HepG2 (cell line): ENCODE results near the gene NFKB2. TPM values are rescaled to one million over a fixed set of nuclear protein-coding genes. Genes with fewer than 3 reads are reported as not detected.
A peak's percentile ranks its signal among the peaks of the same experiment; 100 is the strongest.

Experiments used
- ATAC-seq: fragments of 200-7000 bp; cut with Tn5 transposase; 3 replicates; pipeline ENCODE4 v1.9.1; 2020; ENCODE audit warnings: mild to moderate bottlenecking, moderate library complexity
- BruUV-seq: library from RNA; stranded (reverse); fragments of 400-500 nt; replicated peaks from 2 replicates; lab custom pipeline; 2021; lab: Mats Ljungman, UMichigan
- CTCF ChIA-PET: fragments of 300-600 bp; formaldehyde crosslinking; extraction: SDS; loops from one replicate; lab custom pipeline; 2021; ENCODE audit warnings: low total read pairs, inconsistent platforms, low intra/inter-chr PET ratio; lab: Yijun Ruan, JAX
- POLR2A ChIA-PET: fragments of 350-600 bp; sonication (Branson Sonifier 250); formaldehyde crosslinking; loops from one replicate; lab custom pipeline; 2020; ENCODE audit warnings: antibody characterized with exemption, inconsistent platforms; lab: Yijun Ruan, JAX
- DNase-seq: peaks from one replicate; pipeline ENCODE4 v3.0.0-alpha.2; 2015; ENCODE audit warnings: low spot score
- FAIRE-seq: peaks from 3 replicates; lab custom pipeline; 2011; peaks lifted over from hg19 to GRCh38; lab: Jason Lieb, UNC
- H2AFZ ChIP-seq: one replicate; pipeline ENCODE4 v1.6.1; 2011; ENCODE audit warnings: low read length, inconsistent platforms
- H3K27ac ChIP-seq: fragments of 300-600 bp; 3 replicates; pipeline ENCODE4 v1.8.0; 2011; ENCODE audit warnings: mixed run types, mild to moderate bottlenecking, mixed read lengths, low read length, inconsistent platforms; ENCODE audit not compliant: insufficient read depth; ENCODE audit errors: extremely low read length
- H3K27me3 ChIP-seq, 2 experiments: fragments of 200-600 bp in 1 of 2; 2 replicates in 1 of 2; 3 replicates in 1 of 2; pipeline versions ENCODE4 v1.6.0 to v1.8.0; 2011; ENCODE audit warnings: low read length in 2 of 2, mild to moderate bottlenecking in 2 of 2, moderate library complexity in 2 of 2, inconsistent platforms in 1 of 2; ENCODE audit not compliant: insufficient read depth in 2 of 2, control insufficient read depth in 1 of 2
- H3K36me3 ChIP-seq, 2 experiments: fragments of 200-600 bp in 1 of 2; replicated peaks in 1 of 2; 2 replicates in 1 of 2; 3 replicates in 1 of 2; pipeline versions ENCODE4 v1.5.1 to v1.8.0; 2011; ENCODE audit warnings: low read length in 2 of 2, inconsistent platforms in 1 of 2; ENCODE audit not compliant: insufficient read depth in 2 of 2, control insufficient read depth in 1 of 2
- H3K4me1 ChIP-seq: 2 replicates; pipeline ENCODE4 v1.5.1; 2012; ENCODE audit warnings: low read length, inconsistent platforms; ENCODE audit not compliant: insufficient read depth
- H3K4me2 ChIP-seq: 2 replicates; pipeline ENCODE4 v1.6.0; 2011; ENCODE audit warnings: low read depth, low read length, inconsistent platforms
- H3K4me3 ChIP-seq, 3 experiments: fragments of 200-600 bp in 1 of 3; sonication (generic), shearing (Covaris generic) in 1 of 3; replicated peaks in 1 of 3; 2 replicates each; pipeline ENCODE4 v1.5.1; 2011 to 2016; ENCODE audit warnings: low read length in 3 of 3, inconsistent platforms in 2 of 3, low read depth in 2 of 3, mild to moderate bottlenecking in 2 of 3, control low read depth in 1 of 3, mixed read lengths in 1 of 3; ENCODE audit not compliant: insufficient read depth in 1 of 3
- H3K79me2 ChIP-seq: one replicate; pipeline ENCODE4 v1.6.1; 2011; ENCODE audit warnings: low read length, inconsistent platforms; ENCODE audit not compliant: insufficient read depth
- H3K9ac ChIP-seq: 2 replicates; pipeline ENCODE4 v1.6.0; 2011; ENCODE audit warnings: mild to moderate bottlenecking, low read depth, low read length, inconsistent platforms; ENCODE audit not compliant: insufficient read depth
- H3K9me3 ChIP-seq: 2 replicates; pipeline ENCODE4 v1.5.1; 2012; ENCODE audit warnings: mild to moderate bottlenecking, low read length
- H4K20me1 ChIP-seq: 2 replicates; pipeline ENCODE4 v1.6.0; 2011; ENCODE audit warnings: inconsistent platforms, mild to moderate bottlenecking, low read length, moderate library complexity; ENCODE audit not compliant: insufficient read depth
- CTCF ChIP-seq: sonication (generic); formaldehyde crosslinking; IDR thresholded peaks from 2 replicates; pipeline ENCODE4 v1.5.0; 2020; ENCODE audit warnings: mild to moderate bottlenecking, missing genetic modification reagents, moderate library complexity
- MIER2 ChIP-seq: IDR thresholded peaks from 2 replicates; pipeline ENCODE4 v1.6.1; 2016; ENCODE audit warnings: missing biosample characterization, missing genetic modification reagents
- NFYC ChIP-seq: IDR thresholded peaks from 2 replicates; pipeline ENCODE4 v1.6.1; 2016; ENCODE audit warnings: missing genetic modification reagents, missing compliant biosample characterization
- RARG ChIP-seq: sonication (generic); formaldehyde crosslinking; IDR thresholded peaks from 2 replicates; pipeline ENCODE4 v1.4.0; 2020; ENCODE audit warnings: low read depth, mild to moderate bottlenecking, missing genetic modification reagents
- SAP130 ChIP-seq: IDR thresholded peaks from 2 replicates; pipeline ENCODE4 v1.6.1; 2016; ENCODE audit warnings: low read depth
- TCF12 ChIP-seq, 2 experiments: fragments of 450-650 bp in 1 of 2; sonication (generic) in 1 of 2; formaldehyde crosslinking in 1 of 2; IDR thresholded peaks; 2 replicates each; pipeline versions ENCODE4 v1.6.1 to v1.8.0; 2017 to 2022; ENCODE audit warnings: antibody characterized with exemption in 1 of 2, mild to moderate bottlenecking in 1 of 2, missing genetic modification reagents in 1 of 2, moderate library complexity in 1 of 2
- ZBTB10 ChIP-seq: sonication (generic); formaldehyde crosslinking; IDR thresholded peaks from 2 replicates; pipeline ENCODE4 v1.4.0; 2020; ENCODE audit warnings: missing genetic modification reagents, borderline replicate concordance
- ZBTB37 ChIP-seq: sonication (generic); formaldehyde crosslinking; IDR thresholded peaks from 2 replicates; pipeline ENCODE4 v1.4.0; 2020; ENCODE audit warnings: mild to moderate bottlenecking, missing genetic modification reagents
- ZKSCAN5 ChIP-seq: sonication (generic); formaldehyde crosslinking; IDR thresholded peaks from 2 replicates; pipeline ENCODE4 v1.5.1; 2020; ENCODE audit warnings: mild to moderate bottlenecking, missing genetic modification reagents
- ZNF138 ChIP-seq: sonication (generic); formaldehyde crosslinking; IDR thresholded peaks from 2 replicates; pipeline ENCODE4 v1.5.0; 2020; ENCODE audit warnings: mild to moderate bottlenecking, low read depth, missing genetic modification reagents
- ZNF616 ChIP-seq: sonication (generic); formaldehyde crosslinking; IDR thresholded peaks from 2 replicates; pipeline ENCODE4 v1.5.0; 2020; ENCODE audit warnings: low read depth, mild to moderate bottlenecking, missing genetic modification reagents
- ZNF652 ChIP-seq: IDR thresholded peaks from 2 replicates; pipeline ENCODE4 v1.6.1; 2016; ENCODE audit warnings: low read depth, borderline replicate concordance
- ZNF792 ChIP-seq: IDR thresholded peaks from 2 replicates; pipeline ENCODE4 v1.6.1; 2016
- ZSCAN5A ChIP-seq: sonication (generic); formaldehyde crosslinking; IDR thresholded peaks from 2 replicates; pipeline ENCODE4 v1.8.0; 2022; ENCODE audit warnings: mild to moderate bottlenecking, missing genetic modification reagents, borderline replicate concordance
- WGBS: methylation state at CpG from one replicate; pipeline ENCODE4 v1.1.6; 2017; ENCODE audit warnings: low lambda C conversion rate; 5-methylcytosine and 5-hydroxymethylcytosine counted together
- in situ Hi-C: cut with HindIII; loops from 2 replicates; pipeline ENCODE4 v1.10.0; 2017; ENCODE audit warnings: low pct_unique_long_range_greater_than_20kb; ENCODE audit not compliant: extremely low pct_ligation_motif_present
- intact Hi-C: fragments of 100-400 bp; cut with micrococcal nuclease; formaldehyde crosslinking; loops from one replicate; pipeline ENCODE4 v1.10.0; 2022; ENCODE audit not compliant: unreplicated experiment
- polyA plus RNA-seq, 8 experiments: library from polyadenylated mRNA; depleted of rRNA in 3 of 8; stranded (reverse) in 7 of 8; unstranded in 1 of 8; fragments of >200 nt; fragmentation: Illumina TruSeq in 4 of 8; extraction: Trizol in 4 of 8; gene quantifications; 2 replicates each; pipeline versions ENCODE4 v1.2.1 to v1.2.3, GENCODE V29; 2011 to 2016; ENCODE audit warnings: low read depth in 4 of 8, missing spikeins in 1 of 8, mixed read lengths in 1 of 8; ENCODE audit not compliant: insufficient read depth in 1 of 8
- total RNA-seq, 5 experiments: library from RNA; depleted of rRNA; stranded (reverse); fragments of >200 nt; fragmentation: Illumina TruSeq; extraction: Trizol; gene quantifications; 2 replicates each; pipeline ENCODE4 v1.2.3, GENCODE V29; 2016; ENCODE audit warnings: low read depth in 1 of 5

NFKB2 gene
- total and polyA plus RNA-seq, 2 of the 13 experiments (the other 11 are each of a cell fraction or from before 2014, with no cell fraction given) = 7.7 to 12.5 TPM

GRCh38 chr10:102347236-102347828 is 48.2 kb upstream of the NFKB2 start (continued):
- TF ChIP-seq CTCF (CRISPR knock-in tag) = peak; percentile 71
- TF ChIP-seq ZKSCAN5 (CRISPR knock-in tag) = no peak
- 0 out of 2 replicates have a peak, but pooled peaks have one; percentile 16 for TF ChIP-seq ZNF652 (CRISPR knock-in tag)
- peak; percentile 27; the same call in 1 of the 2 replicates for TF ChIP-seq SAP130
- TF ChIP-seq ZSCAN5A (CRISPR knock-in tag) = no peak
- TF ChIP-seq TCF12 (IDR thresholded peaks at IDR 0.05) = no peak
- no peak for TF ChIP-seq TCF12 (CRISPR knock-in tag; IDR thresholded peaks at IDR 0.05)
- no peak for TF ChIP-seq RARG

- BruUV-seq = no TSS peak
- no peak overlapping the region for H2AFZ ChIP-seq
- H3K4me3 ChIP-seq = no peak overlapping the region
- H3K9ac ChIP-seq = no peak overlapping the region
- no peak overlapping the region for H3K4me2 ChIP-seq
- ChIA-PET POLR2A (interaction anchor here (1.0 to 1.3 kb wide), 2 partner anchors 121 to 123 kb away, joined by 3 to 6 read pairs; no protein-coding TSS in a partner anchor), CTCF (interaction anchor here (1.0 to 2.8 kb wide), 3 partner anchors 120 to 183 kb away, joined by 4 to 34 read pairs (median 10); no protein-coding TSS in a partner anchor)
- H3K27me3 ChIP-seq = no peaks in the 10 kb centered on the region
- 0 out of 2 replicates have a peak, but pooled peaks cover 9% of the 10 kb centered on the region for H4K20me1 ChIP-seq
- no peaks in the 10 kb centered on the region for H3K9me3 ChIP-seq
- no peaks in the 10 kb centered on the region for H3K79me2 ChIP-seq
- peaks cover 33 to 77% of the 10 kb centered on the region in 2 experiments for H3K36me3 ChIP-seq
- FAIRE-seq (peak; percentile 74), ATAC-seq (peak; percentile 80), DNase-seq (peak; percentile 51)
- intact Hi-C loops = loop anchor here (1.0 kb wide), 2 partner anchors 123 to 183 kb away; no protein-coding TSS in a partner anchor
- in situ Hi-C loops = loop anchor here (5.0 kb wide), 1 partner anchor 125 kb away; the partner anchor contains the start of gene ELOVL3
- H3K27ac ChIP-seq = no peak overlapping the region
- WGBS = 97% methylated on average over 6 of the region's 7 CpGs
- no peaks in the 10 kb centered on the region for H3K4me1 ChIP-seq
- TF ChIP-seq ZNF792 (CRISPR knock-in tag) (0 out of 2 replicates have a peak, but pooled peaks have one; percentile 24), ZNF138 (CRISPR knock-in tag) (no peak), MIER2 (CRISPR knock-in tag) (0 out of 2 replicates have a peak, but pooled peaks have one; percentile 19), NFYC (no peak), ZBTB37 (CRISPR knock-in tag) (no peak), ZBTB10 (CRISPR knock-in tag) (peak; percentile 35; the same call in 1 of the 2 replicates), ZNF616 (CRISPR knock-in tag) (no peak)
Observed at GRCh38 chr10:102352066-102352715, 43.3 kb upstream of the NFKB2 start.
